Neural cell (in vitro differentiated cells): ENCODE results near the gene ATP9B.

Experiments used
- CTCF ChIP-seq: fragments of 450-650 bp; IDR thresholded peaks from 2 replicates; pipeline ENCODE4 v1.5.1; 2014; ENCODE audit warnings: antibody characterized with exemption, mild to moderate bottlenecking, moderate library complexity; ENCODE audit not compliant: poor library complexity, severe bottlenecking
- EZH2 ChIP-seq: fragments of 200-600, 300-800 bp; shearing (Covaris generic), sonication (generic); IDR thresholded peaks from 2 replicates; pipeline ENCODE4 v1.6.1; 2014; ENCODE audit warnings: antibody characterized with exemption, low read length, borderline replicate concordance, mild to moderate bottlenecking; ENCODE audit not compliant: insufficient read depth, poor library complexity, severe bottlenecking

GRCh38 chr18:79147014-79147413 lies 77.8 kb downstream of the ATP9B start:
- TF ChIP-seq EZH2, result no peak
- no peak for TF ChIP-seq CTCF
